WTC11 (cell line): Measurements from ENCODE around the gene ZBTB21. TPM values are rescaled to one million over a fixed set of nuclear protein-coding genes. Genes with fewer than 3 reads are reported as not detected.

Source experiments
- ATAC-seq: fragments of 200-7000 bp; cut with Tn5 transposase; 2 replicates; pipeline ENCODE4 v1.10.0; 2021; ENCODE audit warnings: mild to moderate bottlenecking, moderate library complexity
- CTCF ChIA-PET: fragments of 300-600 bp; sonication (Branson Sonifier 250); formaldehyde crosslinking; loops from one replicate; lab custom pipeline; 2021; ENCODE audit warnings: antibody characterized with exemption; lab: Charles Lee
- POLR2A ChIA-PET: fragments of 350-600 bp; sonication (Branson Sonifier 250); formaldehyde crosslinking; loops from one replicate; lab custom pipeline; 2021; ENCODE audit warnings: antibody characterized with exemption; lab: Charles Lee
- DNase-seq: peaks from one replicate; pipeline ENCODE4 v3.0.0; 2021; ENCODE audit warnings: low spot score
- H3K27ac Mint-ChIP-seq: 2 replicates; pipeline ENCODE4 v1.8.0; 2021; ENCODE audit warnings: mixed read lengths
- H3K27me3 Mint-ChIP-seq: 2 replicates; pipeline ENCODE4 v1.8.0; 2021; ENCODE audit warnings: low read depth, mild to moderate bottlenecking, moderate library complexity, mixed read lengths
- H3K36me3 Mint-ChIP-seq: 2 replicates; pipeline ENCODE4 v1.8.0; 2021; ENCODE audit warnings: mixed read lengths
- H3K4me1 Mint-ChIP-seq: 2 replicates; pipeline ENCODE4 v1.8.0; 2022; ENCODE audit warnings: mixed read lengths
- H3K4me3 Mint-ChIP-seq: 2 replicates; pipeline ENCODE4 v1.8.0; 2021; ENCODE audit warnings: mild to moderate bottlenecking, moderate library complexity, mixed read lengths
- H3K9me3 Mint-ChIP-seq: 2 replicates; pipeline ENCODE4 v1.8.0; 2021; ENCODE audit warnings: mixed read lengths
- ATF6 ChIP-seq: sonication (generic); formaldehyde crosslinking; IDR thresholded peaks from 2 replicates; pipeline ENCODE4 v1.8.1; 2023; ENCODE audit warnings: mild to moderate bottlenecking, missing genetic modification reagents
- CREB1 ChIP-seq: sonication (generic); formaldehyde crosslinking; IDR thresholded peaks from 2 replicates; pipeline ENCODE4 v1.8.0; 2023; ENCODE audit warnings: mild to moderate bottlenecking, missing genetic modification reagents
- CREM ChIP-seq: sonication (generic); formaldehyde crosslinking; IDR thresholded peaks from 2 replicates; pipeline ENCODE4 v1.8.1; 2022; ENCODE audit warnings: mild to moderate bottlenecking, missing genetic modification reagents, moderate library complexity
- CTCF ChIP-seq: fragments of 200-600 bp; IDR thresholded peaks from 2 replicates; pipeline ENCODE4 v1.8.0; 2022; ENCODE audit warnings: antibody characterized with exemption
- E2F4 ChIP-seq: sonication (generic); formaldehyde crosslinking; IDR thresholded peaks from 2 replicates; pipeline ENCODE4 v1.8.1; 2022; ENCODE audit warnings: low read depth, mild to moderate bottlenecking, moderate library complexity, missing genetic modification reagents, borderline replicate concordance
- E2F5 ChIP-seq: sonication (generic); formaldehyde crosslinking; IDR thresholded peaks from 2 replicates; pipeline ENCODE4 v1.8.1; 2022; ENCODE audit warnings: mild to moderate bottlenecking, moderate library complexity, missing genetic modification reagents
- ETV6 ChIP-seq: sonication (generic); formaldehyde crosslinking; IDR thresholded peaks from 2 replicates; pipeline ENCODE4 v1.8.1; 2022; ENCODE audit warnings: mild to moderate bottlenecking, missing genetic modification reagents
- GRHL2 ChIP-seq: fragments of 250-450 bp; sonication (Bioruptor Pico); IDR thresholded peaks from 2 replicates; pipeline ENCODE4 v1.8.0; 2022; ENCODE audit warnings: mild to moderate bottlenecking, moderate library complexity; ENCODE audit not compliant: insufficient replicate concordance, severe bottlenecking
- HMGA2 ChIP-seq: fragments of 250-450 bp; sonication (Bioruptor Pico); IDR thresholded peaks from 2 replicates; pipeline ENCODE4 v1.4.0; 2021; ENCODE audit warnings: mild to moderate bottlenecking, moderate library complexity
- JAZF1 ChIP-seq: fragments of 250-450 bp; sonication (Bioruptor Pico); IDR thresholded peaks from 2 replicates; pipeline ENCODE4 v1.9.0; 2021; ENCODE audit warnings: moderate library complexity, mild to moderate bottlenecking, inconsistent platforms
- MAX ChIP-seq: sonication (generic); formaldehyde crosslinking; IDR thresholded peaks from 2 replicates; pipeline ENCODE4 v1.8.0; 2022; ENCODE audit warnings: mild to moderate bottlenecking, missing genetic modification reagents
- MXD4 ChIP-seq: fragments of 250-450 bp; sonication (Bioruptor Pico); IDR thresholded peaks from 2 replicates; pipeline ENCODE4 v1.8.0; 2021; ENCODE audit warnings: mild to moderate bottlenecking, moderate library complexity, borderline replicate concordance
- MYBL2 ChIP-seq: sonication (generic); formaldehyde crosslinking; IDR thresholded peaks from 2 replicates; pipeline ENCODE4 v1.8.1; 2023; ENCODE audit warnings: mild to moderate bottlenecking, moderate library complexity, missing genetic modification reagents
- PRRX2 ChIP-seq: fragments of 250-450 bp; sonication (Bioruptor Pico); IDR thresholded peaks from 2 replicates; pipeline ENCODE4 v1.8.0; 2021; ENCODE audit warnings: mild to moderate bottlenecking
- SMAD4 ChIP-seq: sonication (generic); formaldehyde crosslinking; IDR thresholded peaks from 2 replicates; pipeline ENCODE4 v1.8.0; 2022; ENCODE audit warnings: mild to moderate bottlenecking, missing genetic modification reagents
- USF1 ChIP-seq: sonication (generic); formaldehyde crosslinking; IDR thresholded peaks from 2 replicates; pipeline ENCODE4 v1.8.0; 2022; ENCODE audit warnings: mild to moderate bottlenecking, missing genetic modification reagents
- USF2 ChIP-seq: sonication (generic); formaldehyde crosslinking; IDR thresholded peaks from 2 replicates; pipeline ENCODE4 v1.8.1; 2023; ENCODE audit warnings: mild to moderate bottlenecking, missing genetic modification reagents, moderate library complexity
- ZBTB21 ChIP-seq: sonication (generic); formaldehyde crosslinking; IDR thresholded peaks from 2 replicates; pipeline ENCODE4 v1.8.1; 2023; ENCODE audit warnings: mild to moderate bottlenecking, missing genetic modification reagents, borderline replicate concordance
- ZNF396 ChIP-seq: fragments of 250-450 bp; sonication (Bioruptor Pico); IDR thresholded peaks from 2 replicates; pipeline ENCODE4 v1.8.0; 2021; ENCODE audit warnings: mild to moderate bottlenecking, moderate library complexity, borderline replicate concordance
- ZNF532 ChIP-seq: fragments of 250-450 bp; sonication (Bioruptor Pico); IDR thresholded peaks from 2 replicates; pipeline ENCODE4 v1.9.0; 2021; ENCODE audit warnings: mild to moderate bottlenecking, borderline replicate concordance
- ZSCAN18 ChIP-seq: fragments of 250-450 bp; sonication (Bioruptor Pico); IDR thresholded peaks from 2 replicates; pipeline ENCODE4 v2.1.2; 2022; ENCODE audit warnings: mild to moderate bottlenecking, moderate library complexity
- total RNA-seq: library from RNA; stranded (reverse); gene quantifications from 3 replicates; pipeline ENCODE4 v1.2.3, GENCODE V29; 2021

ZBTB21 gene
- total RNA-seq, 1 experiment from 2014 or later, result 13.8 TPM

- no peak for TF ChIP-seq ZNF532 (CRISPR knock-in tag)
- no peak for TF ChIP-seq CREM (CRISPR knock-in tag)
- TF ChIP-seq PRRX2, result no peak
Observed at GRCh38 chr21:42021371-42022090, 11.4 kb upstream of the ZBTB21 start (continued).

GRCh38 chr21:42019706-42020105 is 9.5 kb upstream of the ZBTB21 start:
- H3K9me3 Mint-ChIP-seq, result peaks cover 4% of the 10 kb centered on the region
- POLR2A ChIA-PET, result no interaction called here
- no peak overlapping the region for H3K4me3 Mint-ChIP-seq
- CTCF ChIA-PET, result interaction anchor here (2.0 kb wide), 1 partner anchor 88 kb away, joined by 6 read pairs; no protein-coding TSS in a partner anchor
- H3K27ac Mint-ChIP-seq, result no peak overlapping the region
- peaks cover 3% of the 10 kb centered on the region for H3K27me3 Mint-ChIP-seq
- TF ChIP-seq MAX (CRISPR knock-in tag), result no peak
- TF ChIP-seq CTCF, result no peak
- TF ChIP-seq SMAD4 (CRISPR knock-in tag), result no peak
- no peak for TF ChIP-seq MXD4 (CRISPR knock-in tag)
- TF ChIP-seq HMGA2 (CRISPR knock-in tag), result no peak
- TF ChIP-seq MYBL2 (CRISPR knock-in tag), result no peak
- TF ChIP-seq ZSCAN18 (CRISPR knock-in tag), result no peak
- no peak for TF ChIP-seq CREB1 (CRISPR knock-in tag)
- TF ChIP-seq E2F5 (CRISPR knock-in tag), result no peak
- TF ChIP-seq ATF6, result no peak
- no peak for TF ChIP-seq ZBTB21 (CRISPR knock-in tag)
- no peak for TF ChIP-seq USF1 (CRISPR knock-in tag)
- no peak for TF ChIP-seq ZNF396 (CRISPR knock-in tag)
- TF ChIP-seq ETV6 (CRISPR knock-in tag), result no peak
- TF ChIP-seq USF2 (CRISPR knock-in tag), result no peak
- no peak for TF ChIP-seq E2F4 (CRISPR knock-in tag)
- no peak for TF ChIP-seq GRHL2 (CRISPR knock-in tag)
- no peak for TF ChIP-seq JAZF1
- no peak for DNase-seq
- no peak for ATAC-seq
- peaks cover 11% of the 10 kb centered on the region for H3K4me1 Mint-ChIP-seq
- H3K36me3 Mint-ChIP-seq, result peaks cover 3% of the 10 kb centered on the region
